Stimulated activated naive CD8-positive, alpha-beta T cell treated with anti-CD3 and anti-CD28 coated beads, Interleukin-15, amount 100 ng/mL, for 72 hours (primary cell): ENCODE results near the gene MED29.
A peak's percentile ranks its signal among the peaks of the same experiment; 100 is the strongest.
"Not testable (repeated sequence)": the region's sequence is repeated elsewhere in the genome, so short reads cannot be mapped to it uniquely, and the experiment has no call there.

Source experiments
- ATAC-seq: fragments of 150-1000 bp; cut with Tn5 transposase; 2 replicates; pipeline ENCODE4 v1.10.0; 2021; ENCODE audit warnings: mild to moderate bottlenecking, moderate library complexity
- DNase-seq, 2 donors: peaks; one replicate each; pipeline ENCODE4 v3.0.0; 2021 to 2022
- H3K27ac Mint-ChIP-seq, 2 donors: one replicate each; pipeline ENCODE4 v1.8.0; 2022; ENCODE audit warnings: mild to moderate bottlenecking in 2 of 2, mixed read lengths in 2 of 2, moderate library complexity in 2 of 2
- H3K27me3 Mint-ChIP-seq: one replicate; pipeline ENCODE4 v1.8.0; 2022; ENCODE audit warnings: mixed read lengths
- H3K4me1 Mint-ChIP-seq: one replicate; pipeline ENCODE4 v1.8.0; 2022; ENCODE audit warnings: mild to moderate bottlenecking, mixed read lengths
- H3K4me3 Mint-ChIP-seq, 2 donors: one replicate each; pipeline ENCODE4 v1.8.0; 2022; ENCODE audit warnings: mild to moderate bottlenecking in 2 of 2, mixed read lengths in 2 of 2, moderate library complexity in 1 of 2
- H3K9me3 Mint-ChIP-seq, 2 donors: one replicate each; pipeline ENCODE4 v1.8.0; 2022; ENCODE audit warnings: mixed read lengths in 2 of 2

MED29 gene

GRCh38 chr19:39360599-39360998, 30.6 kb upstream of the MED29 start:
- no peak overlapping the region for H3K4me3 Mint-ChIP-seq
- no peak for DNase-seq
- peaks cover 5% of the 10 kb centered on the region for H3K4me1 Mint-ChIP-seq
- no peak for ATAC-seq
- H3K27me3 Mint-ChIP-seq = no peaks in the 10 kb centered on the region
- H3K27ac Mint-ChIP-seq = peak overlapping the region in 1 of 2 donors; percentile 65
- no peaks in the 10 kb centered on the region for H3K9me3 Mint-ChIP-seq

GRCh38 chr19:39362682-39363657, 28.2 kb upstream of the MED29 start:
- H3K4me1 Mint-ChIP-seq = no peaks in the 10 kb centered on the region
- H3K27me3 Mint-ChIP-seq = no peaks in the 10 kb centered on the region
- DNase-seq = no peak
- H3K4me3 Mint-ChIP-seq = no peak overlapping the region
- H3K9me3 Mint-ChIP-seq = no peaks in the 10 kb centered on the region
- H3K27ac Mint-ChIP-seq = peak overlapping the region in 1 of 2 donors; percentile 46
- no peak for ATAC-seq

GRCh38 chr19:39363901-39364457, 27.2 kb upstream of the MED29 start:
- no peaks in the 10 kb centered on the region for H3K27me3 Mint-ChIP-seq
- ATAC-seq (no peak), DNase-seq (no peak)
- H3K4me3 Mint-ChIP-seq = no peak overlapping the region
- no peaks in the 10 kb centered on the region for H3K9me3 Mint-ChIP-seq
- H3K27ac Mint-ChIP-seq = peak overlapping the region in 1 of 2 donors; percentile 66
- H3K4me1 Mint-ChIP-seq = no peaks in the 10 kb centered on the region

DNA sequence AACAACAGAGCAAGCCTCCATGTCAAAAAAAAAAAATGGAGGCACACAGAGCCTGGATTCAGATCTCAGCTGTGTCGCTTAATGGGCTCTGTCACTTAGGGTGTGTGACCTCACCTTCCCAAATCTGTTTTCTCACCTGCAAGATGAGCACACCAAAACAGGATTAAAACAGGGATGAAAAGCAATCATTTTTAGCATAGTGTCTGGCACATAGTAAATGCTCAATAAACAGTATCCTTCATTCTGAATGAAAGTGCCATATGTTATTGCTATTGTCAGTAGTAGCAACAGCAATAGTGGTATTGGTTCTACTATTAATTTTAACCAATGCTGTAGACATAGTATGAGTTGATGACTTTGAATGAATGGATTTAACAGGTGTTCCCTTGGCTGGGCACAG, 25.6 kb upstream of the MED29 start:
- Mint-ChIP-seq H3K27me3 (no peaks in the 10 kb centered on the region), H3K27ac (no peak overlapping the region), H3K4me3 (no peak overlapping the region), H3K9me3 (no peaks in the 10 kb centered on the region), H3K4me1 (no peaks in the 10 kb centered on the region)
- no peak for ATAC-seq
- no peak for DNase-seq

GRCh38 chr19:39369200-39369599, 22.0 kb upstream of the MED29 start:
- Mint-ChIP-seq H3K9me3 (no peaks in the 10 kb centered on the region), H3K4me1 (no peaks in the 10 kb centered on the region), H3K27me3 (no peaks in the 10 kb centered on the region), H3K27ac (no peak overlapping the region), H3K4me3 (no peak overlapping the region)
- DNase-seq (no peak), ATAC-seq (no peak)

- DNase-seq (no peak), ATAC-seq (no peak)
- no peaks in the 10 kb centered on the region for H3K4me1 Mint-ChIP-seq
- H3K27ac Mint-ChIP-seq = peak overlapping the region in 1 of 2 donors; percentile 78
- H3K9me3 Mint-ChIP-seq = no peaks in the 10 kb centered on the region
- no peak overlapping the region for H3K4me3 Mint-ChIP-seq
- no peaks in the 10 kb centered on the region for H3K27me3 Mint-ChIP-seq
These were observed 20.4 kb upstream of the MED29 start for GRCh38 chr19:39370735-39371134.

DNA sequence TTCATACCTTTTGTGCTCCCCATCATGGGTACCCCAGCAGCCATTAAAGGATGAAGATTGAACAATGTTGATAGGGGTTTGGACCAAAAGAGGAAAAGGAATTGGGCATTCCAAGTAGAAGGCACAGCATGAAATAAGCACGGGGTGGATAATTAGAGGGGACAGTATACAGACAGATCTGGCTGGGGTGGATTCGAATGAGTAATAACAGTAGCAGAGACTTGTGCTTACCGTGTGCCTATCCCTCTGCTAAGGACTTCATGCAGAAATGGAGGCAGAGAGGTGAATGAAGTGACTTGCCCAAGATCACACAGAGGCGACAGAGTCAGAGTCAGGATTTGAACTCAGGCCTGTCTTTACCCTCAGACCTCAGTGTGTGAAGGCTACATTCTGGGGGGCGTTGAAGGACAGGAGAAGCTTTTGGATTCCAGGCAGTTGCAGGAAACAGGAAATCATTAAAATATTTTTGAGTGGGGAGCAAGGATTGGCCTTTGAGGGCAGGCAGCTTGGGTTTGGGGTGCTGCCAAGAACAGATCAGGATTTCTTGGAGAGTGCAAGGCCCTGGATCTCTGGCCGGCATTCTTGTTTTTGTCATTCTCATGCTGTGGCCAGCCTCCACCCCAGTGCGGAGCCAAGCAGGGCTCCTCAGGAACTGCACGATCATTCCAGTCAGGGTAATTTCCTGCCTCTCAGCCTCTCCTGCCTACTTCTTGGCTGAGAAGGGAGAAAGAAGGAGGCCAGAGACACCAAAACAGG, 19.0 kb upstream of the MED29 start:
- DNase-seq (no peak), ATAC-seq (no peak)
- H3K4me1 Mint-ChIP-seq = no peaks in the 10 kb centered on the region
- peak overlapping the region in 1 of 2 donors; percentile 37 for H3K27ac Mint-ChIP-seq
- H3K27me3 Mint-ChIP-seq = no peaks in the 10 kb centered on the region
- H3K4me3 Mint-ChIP-seq = no peak overlapping the region
- no peaks in the 10 kb centered on the region for H3K9me3 Mint-ChIP-seq

GRCh38 chr19:39372941-39373340, 18.2 kb upstream of the MED29 start:
- no peak for ATAC-seq
- Mint-ChIP-seq H3K4me1 (no peaks in the 10 kb centered on the region), H3K27ac (peak overlapping the region in 1 of 2 donors; percentile 0), H3K9me3 (no peaks in the 10 kb centered on the region), H3K27me3 (no peaks in the 10 kb centered on the region), H3K4me3 (no peak overlapping the region)
- DNase-seq = no peak

GRCh38 chr19:39375929-39376328, 15.2 kb upstream of the MED29 start:
- Mint-ChIP-seq H3K27ac (no peak overlapping the region), H3K27me3 (no peaks in the 10 kb centered on the region), H3K9me3 (no peaks in the 10 kb centered on the region), H3K4me1 (no peaks in the 10 kb centered on the region), H3K4me3 (no peak overlapping the region)
- DNase-seq (no peak), ATAC-seq (no peak)

DNA sequence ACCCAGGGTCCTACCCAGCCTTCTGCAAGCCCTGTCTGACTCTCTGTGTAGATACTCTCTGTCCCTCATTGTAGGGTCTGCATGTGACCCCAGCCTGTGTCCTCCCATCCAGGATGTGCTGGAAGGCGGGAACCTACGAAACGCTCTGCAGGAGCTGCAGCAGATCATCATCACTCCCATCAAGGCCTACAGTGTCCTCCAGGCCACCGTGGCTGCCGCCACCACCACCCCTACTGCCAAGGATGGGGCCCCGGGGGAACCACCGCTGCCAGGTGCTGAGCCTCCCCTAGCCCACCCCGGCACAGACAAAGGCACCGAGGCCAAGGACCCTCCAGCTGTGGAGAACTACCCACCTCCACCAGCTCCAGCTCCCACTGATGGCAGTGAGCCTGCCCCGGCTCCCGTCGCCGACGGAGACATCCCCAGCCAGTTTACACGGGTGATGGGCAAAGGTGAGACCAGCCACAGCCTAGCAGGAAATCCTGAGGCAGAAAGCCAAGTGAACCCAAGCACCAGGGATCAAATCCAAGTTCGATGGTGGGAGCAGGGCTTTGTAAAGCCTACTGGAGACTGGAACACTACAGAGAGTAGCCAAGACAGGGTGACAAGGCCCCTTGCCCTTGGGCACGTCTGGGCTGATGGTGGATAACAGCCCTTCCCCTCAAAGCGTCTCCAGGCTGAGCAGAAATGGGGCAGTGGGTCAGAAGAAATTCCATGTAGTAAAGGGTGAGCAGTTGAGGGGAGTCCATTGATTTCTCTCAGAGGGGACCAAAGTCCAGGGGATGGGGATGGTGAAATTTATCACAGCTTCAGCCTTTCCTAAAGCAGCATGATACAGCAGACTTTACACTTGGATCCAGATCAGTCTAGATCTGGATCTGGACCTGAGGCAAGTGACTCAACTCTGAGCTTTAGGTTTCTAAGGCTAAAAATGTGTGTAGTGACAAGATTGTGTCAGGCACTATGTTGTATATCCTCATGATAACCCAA, 13.5 kb upstream of the MED29 start:
- Mint-ChIP-seq H3K27ac (no peak overlapping the region), H3K4me1 (no peaks in the 10 kb centered on the region), H3K9me3 (no peaks in the 10 kb centered on the region), H3K4me3 (no peak overlapping the region), H3K27me3 (no peaks in the 10 kb centered on the region)
- no peak for DNase-seq
- no peak for ATAC-seq

- not testable (repeated sequence) for H3K4me1 Mint-ChIP-seq, H3K9me3 Mint-ChIP-seq, H3K27ac Mint-ChIP-seq, ATAC-seq, H3K27me3 Mint-ChIP-seq, DNase-seq, H3K4me3 Mint-ChIP-seq
These were observed 11.8 kb upstream of the MED29 start for GRCh38 chr19:39379366-39379765.

DNA sequence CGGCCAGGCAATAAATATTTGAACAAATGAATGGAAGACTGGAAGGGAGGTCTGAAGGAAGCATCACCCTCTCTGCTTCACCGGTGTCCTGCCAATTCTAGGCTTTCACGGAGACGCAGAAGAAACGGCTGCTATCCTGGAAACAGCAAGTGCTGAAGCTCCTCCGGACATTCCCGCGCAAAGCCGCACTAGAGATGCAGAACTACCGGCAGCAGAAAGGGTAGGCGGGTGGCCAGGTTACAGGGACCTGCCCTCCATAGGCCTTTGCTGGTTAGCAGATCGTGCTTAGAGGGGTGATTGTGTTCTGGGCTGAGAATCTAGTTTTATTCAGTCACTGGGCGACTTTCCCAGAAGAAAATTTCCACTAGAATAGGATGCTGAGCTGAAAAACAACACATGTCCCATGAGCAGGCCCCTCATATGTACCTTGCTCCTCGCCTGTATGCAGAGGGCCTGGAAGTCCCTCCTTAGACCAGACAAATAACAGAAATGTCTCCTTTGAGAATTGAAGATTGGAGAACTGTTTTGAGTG, 11.2 kb upstream of the MED29 start:
- ATAC-seq (no peak), DNase-seq (no peak)
- H3K4me3 Mint-ChIP-seq = no peak overlapping the region
- H3K4me1 Mint-ChIP-seq = peaks cover under 1% of the 10 kb centered on the region
- no peaks in the 10 kb centered on the region for H3K27me3 Mint-ChIP-seq
- H3K27ac Mint-ChIP-seq = peak overlapping the region in 1 of 2 donors; percentile 86
- H3K9me3 Mint-ChIP-seq = no peaks in the 10 kb centered on the region

DNA sequence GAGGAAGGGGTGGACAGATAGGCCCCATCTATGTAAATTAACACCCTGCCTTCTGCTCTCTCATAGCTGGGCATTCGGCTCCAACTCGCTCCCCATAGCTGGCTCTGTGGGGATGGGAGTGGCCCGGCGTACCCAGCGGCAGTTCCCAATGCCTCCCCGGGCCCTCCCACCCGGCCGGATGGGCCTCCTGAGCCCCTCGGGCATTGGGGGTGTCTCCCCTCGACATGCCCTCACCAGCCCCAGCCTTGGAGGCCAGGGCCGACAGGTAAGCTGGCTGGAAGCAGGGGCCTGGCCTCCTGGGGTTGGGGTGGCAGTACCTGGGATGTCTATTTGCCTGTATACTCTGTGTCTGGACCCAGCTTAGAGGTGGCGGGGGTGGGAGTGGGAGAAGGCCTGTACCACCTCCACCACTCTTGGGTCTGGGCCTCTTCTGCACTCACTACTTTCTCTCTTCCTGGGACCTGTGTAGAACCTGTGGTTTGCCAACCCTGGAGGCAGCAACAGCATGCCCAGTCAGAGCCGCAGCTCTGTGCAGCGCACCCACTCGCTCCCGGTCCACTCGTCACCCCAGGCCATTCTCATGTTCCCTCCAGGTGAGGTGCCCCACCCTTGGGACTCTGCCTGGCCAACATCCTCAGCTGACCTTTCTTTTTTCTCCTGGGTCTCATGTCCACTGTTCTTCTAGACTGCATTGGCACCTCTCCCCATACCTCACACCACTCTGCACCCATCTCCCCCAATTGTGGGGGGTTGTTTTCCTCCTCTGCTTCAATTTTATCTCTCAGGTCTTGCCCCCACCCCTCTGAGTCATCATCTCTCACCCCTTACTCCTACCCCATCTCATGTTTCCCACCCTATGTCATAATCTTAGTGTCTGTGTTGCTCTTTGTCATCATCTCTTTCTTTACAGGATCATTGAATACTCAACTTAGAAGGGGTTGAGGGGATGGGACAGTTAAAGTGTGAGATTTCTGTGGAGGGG, 10.4 kb upstream of the MED29 start:
- Mint-ChIP-seq H3K4me3 (no peak overlapping the region), H3K4me1 (peaks cover 5% of the 10 kb centered on the region), H3K27me3 (no peaks in the 10 kb centered on the region), H3K27ac (peak overlapping the region; percentile 10 to 44), H3K9me3 (no peaks in the 10 kb centered on the region)
- no peak for DNase-seq
- ATAC-seq = no peak
